Measurements from ENCODE around the gene PSMA3. TPM values are rescaled to one million over a fixed set of nuclear protein-coding genes. Genes with fewer than 3 reads are reported as not detected.

Gene PSMA3
- total RNA-seq, 1 donor from 2014 or later, result 118 TPM

GRCh38 chr14:58297412-58297761, 52.7 kb downstream of the PSMA3 start:
- intact Hi-C loops (cut with DNase I), result loop anchor here (5.0 kb wide), 1 partner anchor 145 kb away; the partner anchor contains the start of gene ARMH4
- DNase-seq (ENCODE audit: low spot score), result no peak

- DNase-seq (ENCODE audit: low spot score), result peak; percentile 99
- intact Hi-C loops (cut with DNase I), result loop anchor here (1.0 to 5.0 kb wide), 3 partner anchors 54 to 146 kb away; partner anchors contain the start of genes ARMH4 and PSMA3
Measured at GRCh38 chr14:58297762-58298476, 53.3 kb downstream of the PSMA3 start.

DNA sequence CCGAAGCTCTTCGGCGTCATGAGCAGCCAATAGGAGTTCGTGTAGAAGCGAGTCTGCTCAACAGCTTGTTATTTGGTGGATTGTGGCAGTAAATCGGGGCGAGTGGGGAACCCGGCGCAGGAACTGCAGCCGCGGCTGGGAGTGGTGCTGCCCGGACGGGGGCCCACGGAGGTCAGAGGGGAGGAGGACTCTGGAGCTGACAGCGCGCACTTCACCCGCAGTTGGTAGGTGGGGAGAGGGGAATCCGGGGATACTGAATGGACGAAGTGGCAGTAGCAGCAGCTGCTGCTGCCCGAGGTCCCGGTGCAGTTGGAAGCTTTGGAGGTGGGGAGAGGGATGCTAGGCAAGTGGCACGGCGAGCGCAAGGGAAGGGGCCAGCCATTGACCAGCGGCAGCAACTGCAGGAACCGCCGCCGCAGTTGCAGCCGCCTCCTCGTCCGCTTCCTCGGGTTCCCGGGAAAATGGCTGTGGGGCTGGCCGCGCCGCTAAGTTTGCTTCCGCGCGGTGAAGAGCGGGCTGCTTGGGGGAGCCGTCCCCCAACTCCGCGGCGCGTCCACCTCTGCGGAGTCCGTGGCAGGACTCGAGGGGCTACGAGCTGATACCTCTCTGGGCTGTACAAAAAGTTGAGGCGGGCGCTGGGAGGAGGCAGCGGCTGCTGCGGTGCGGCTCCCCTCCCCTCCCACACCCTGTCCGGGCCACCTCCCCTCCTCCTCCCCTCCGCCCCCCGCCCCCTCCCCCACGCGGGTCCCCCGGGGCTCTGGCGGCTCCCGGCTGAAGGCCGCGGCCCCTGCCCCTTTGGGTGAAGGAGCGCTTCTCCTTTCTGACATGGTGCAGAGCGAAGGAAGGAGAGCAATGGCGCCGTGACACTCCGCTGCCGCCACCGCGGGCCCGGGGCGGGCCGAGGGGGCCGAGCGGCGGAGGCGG, 54.1 kb downstream of the PSMA3 start, which contains the start of gene ARID4A:
ARID4A (plus strand) TSS at position 79 of the 924 bp plus-strand sequence. CDS start 1,300 bp downstream, outside the sequence.
- intact Hi-C loops (cut with DNase I), result loop anchor here (1.0 to 5.0 kb wide), 3 partner anchors 54 to 146 kb away; partner anchors contain the start of genes ARMH4 and PSMA3
- peak; percentile 96 for DNase-seq (ENCODE audit: low spot score)

DNA sequence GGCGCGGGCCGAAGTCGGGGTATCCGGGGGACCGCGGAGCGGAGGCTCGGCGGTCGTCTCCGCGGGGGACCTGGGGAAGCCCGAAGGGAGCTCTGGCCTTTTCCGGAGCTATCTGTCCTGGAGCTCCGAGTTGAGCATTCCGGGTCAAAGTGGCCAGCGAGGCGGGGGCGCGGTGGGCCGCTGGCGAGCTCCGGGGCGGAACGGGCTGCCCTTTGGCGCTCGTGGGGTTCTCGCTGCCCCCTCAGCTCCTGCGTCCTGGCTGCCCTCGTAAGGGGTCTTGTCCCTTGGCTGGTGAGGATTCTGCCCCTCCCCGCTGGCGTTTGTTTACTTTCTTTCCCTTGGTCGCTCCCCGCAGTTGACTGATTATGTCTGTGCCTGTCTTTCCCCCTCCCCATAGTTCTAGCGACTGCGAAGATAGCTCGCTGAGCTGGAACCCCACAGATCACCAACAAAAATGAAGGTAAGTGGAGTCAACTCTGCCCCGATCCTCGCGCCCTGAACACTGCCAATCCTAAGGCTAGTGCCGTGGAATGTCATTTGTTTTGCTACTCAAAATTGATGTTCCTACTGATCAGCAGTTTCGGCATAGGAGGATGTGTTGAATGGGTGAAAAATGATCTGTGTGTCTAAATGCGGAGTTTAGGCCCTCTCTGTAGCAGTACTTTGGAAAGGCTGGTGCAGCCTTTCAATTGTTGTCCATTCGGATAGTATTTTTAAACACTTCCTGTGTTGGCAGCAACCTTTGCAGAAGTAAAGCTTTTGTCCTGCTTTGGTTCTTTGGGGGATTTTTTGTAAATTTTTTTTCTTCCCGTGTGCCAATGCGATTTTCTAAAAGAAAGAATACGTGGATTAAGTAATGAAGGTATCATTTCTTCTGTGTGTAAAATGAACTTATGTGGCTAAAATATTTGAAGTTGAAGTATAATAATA, 55.0 kb downstream of the PSMA3 start:
- peak; percentile 78 for DNase-seq (ENCODE audit: low spot score)
- intact Hi-C loops (cut with DNase I), result loop anchor here (2.0 to 5.0 kb wide), 2 partner anchors 129 to 147 kb away; partner anchors contain the start of gene ARMH4

DNA sequence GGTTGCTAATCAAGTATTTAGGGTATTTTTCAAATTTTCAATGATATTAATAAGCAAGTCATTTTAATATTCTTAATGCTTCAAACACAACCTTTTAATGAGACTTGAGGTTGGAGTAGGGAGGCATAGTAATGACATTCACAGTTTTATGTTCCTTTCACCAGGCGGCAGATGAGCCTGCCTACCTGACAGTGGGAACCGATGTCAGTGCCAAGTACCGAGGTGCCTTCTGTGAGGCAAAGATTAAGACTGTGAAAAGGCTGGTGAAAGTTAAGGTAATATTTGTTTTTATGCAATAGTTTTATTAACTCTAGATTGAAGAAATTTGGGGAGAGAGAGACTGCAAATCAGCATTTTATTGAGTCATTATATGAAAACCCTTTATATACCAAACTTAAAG, 56.8 kb downstream of the PSMA3 start:
- DNase-seq (ENCODE audit: low spot score), result no peak
- intact Hi-C loops (cut with DNase I), result no loop called here

GRCh38 chr14:58305730-58306129, 61.1 kb downstream of the PSMA3 start:
- DNase-seq (ENCODE audit: low spot score), result no peak
- intact Hi-C loops (cut with DNase I), result no loop called here

DNA sequence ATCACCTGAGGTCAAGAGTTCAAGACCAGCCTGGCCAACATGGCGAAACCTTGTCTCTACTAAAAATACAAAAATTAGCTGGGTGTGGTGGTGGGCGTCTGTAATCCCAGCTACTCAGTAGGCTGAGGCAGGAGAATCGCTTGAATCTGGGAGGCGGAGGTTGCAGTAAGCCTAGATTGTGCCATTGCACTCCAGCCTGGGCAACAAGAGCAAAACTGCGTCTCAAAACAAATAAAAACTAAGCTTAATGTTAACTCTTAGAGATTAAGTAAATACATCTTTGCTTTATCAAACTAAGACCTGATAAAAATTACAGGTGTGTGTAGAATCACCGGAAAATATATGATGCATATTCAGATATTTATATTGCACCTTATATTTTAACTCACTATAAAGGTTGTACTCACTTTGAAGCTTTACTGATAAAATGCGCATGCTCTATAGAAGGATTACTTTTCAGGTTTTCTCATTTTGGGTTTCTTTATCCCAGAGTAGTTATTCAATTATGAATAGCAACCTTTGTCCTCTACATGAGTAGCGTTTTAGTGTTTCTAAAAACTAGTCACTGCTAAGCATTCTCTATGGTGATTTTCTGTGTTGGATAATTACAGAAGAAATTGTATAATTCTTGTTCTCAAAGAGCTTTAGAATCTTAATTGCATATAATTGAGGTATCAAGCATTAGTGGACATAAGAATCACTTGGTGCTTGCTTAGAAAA, 63.1 kb downstream of the PSMA3 start:
- intact Hi-C loops (cut with DNase I), result no loop called here
- no peak for DNase-seq (ENCODE audit: low spot score)

DNA sequence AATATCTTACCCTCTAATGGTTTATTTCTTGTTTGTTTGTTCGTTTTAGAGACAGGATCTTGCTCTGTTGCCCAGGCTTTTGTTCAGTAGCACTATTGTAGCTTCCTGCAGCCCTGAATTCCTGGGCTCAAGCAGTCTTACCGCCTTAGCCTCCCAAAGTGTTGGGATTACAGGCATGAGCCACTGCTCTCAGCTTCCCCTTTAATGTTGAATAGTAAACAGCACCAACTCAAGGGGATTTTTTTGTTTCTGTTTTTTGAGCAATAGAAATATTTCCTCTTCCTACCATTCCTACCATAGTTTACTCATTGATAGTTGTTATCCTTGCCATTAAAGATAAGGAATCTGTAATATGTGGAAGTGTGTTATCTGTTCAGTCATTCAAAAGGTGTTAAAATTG, 64.4 kb downstream of the PSMA3 start:
- intact Hi-C loops (cut with DNase I), result no loop called here
- DNase-seq (ENCODE audit: low spot score), result no peak

DNA sequence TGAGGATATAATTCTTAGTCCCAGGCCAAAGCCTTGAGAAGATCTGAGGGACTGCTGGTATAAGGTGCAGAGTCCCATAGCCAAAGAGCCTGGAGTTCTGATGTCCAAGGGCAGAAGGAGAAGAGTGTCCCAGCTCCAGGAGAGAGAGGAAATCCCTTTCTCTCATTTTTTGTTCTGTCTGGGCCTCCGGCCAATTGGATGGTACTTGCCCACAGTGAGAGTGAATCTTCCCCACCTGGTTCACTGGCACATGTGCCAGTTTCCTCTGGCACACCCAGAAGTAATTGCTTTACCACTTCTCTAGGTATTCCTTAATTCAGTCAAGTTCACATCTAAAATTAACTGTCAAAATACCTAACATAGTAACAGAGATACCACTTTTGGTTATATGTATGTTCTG, 69.1 kb downstream of the PSMA3 start:
- no peak for DNase-seq (ENCODE audit: low spot score)
- intact Hi-C loops (cut with DNase I), result no loop called here

DNA sequence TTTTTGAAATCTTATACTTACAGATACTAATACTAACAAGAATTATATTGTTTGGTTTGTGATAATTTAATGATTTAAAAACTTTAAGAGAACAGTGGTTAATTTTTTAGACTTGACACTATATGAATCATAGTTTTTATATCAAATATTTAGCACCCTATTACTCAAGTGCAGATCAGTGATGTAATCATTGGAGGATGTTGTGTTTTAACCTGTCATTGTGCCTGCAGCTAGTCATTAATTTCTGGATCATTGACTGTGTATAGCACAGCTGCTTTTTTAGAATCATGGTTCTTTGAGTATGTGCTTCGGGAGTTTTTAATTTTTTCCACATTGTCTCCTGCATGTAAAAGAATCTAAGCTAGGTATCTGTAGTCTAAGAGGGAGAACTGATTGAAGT, 71.0 kb downstream of the PSMA3 start:
- no peak for DNase-seq (ENCODE audit: low spot score)
- intact Hi-C loops (cut with DNase I), result no loop called here

Other genes with a start within 250 kb of the PSMA3 start
- gene ARMH4, start 92.6 kb upstream of the PSMA3 start, total RNA-seq, result 6.4 TPM
- 68.5 TPM for gene ACTR10, start 44.7 kb upstream of the PSMA3 start, total RNA-seq
- gene ARID4A, start 53.7 kb downstream of the PSMA3 start, total RNA-seq, result 22.2 TPM
- not detected for gene TOMM20L, start 151.1 kb downstream of the PSMA3 start, total RNA-seq
- gene TIMM9, start 182.7 kb downstream of the PSMA3 start, total RNA-seq, result 26.6 TPM
- gene KIAA0586, start 182.9 kb downstream of the PSMA3 start, total RNA-seq, result 17.0 TPM